H9 (cell line): Measurements from ENCODE around the gene PRDM8. TPM values are rescaled to one million over a fixed set of nuclear protein-coding genes. Genes with fewer than 3 reads are reported as not detected.
A peak's percentile ranks its signal among the peaks of the same experiment; 100 is the strongest.

Experiments used
- DNase-seq: peaks from one replicate; pipeline ENCODE4 v3.0.0-alpha.2; 2017
- H2AFZ ChIP-seq: one replicate; pipeline ENCODE4 v1.6.1; 2013; ENCODE audit warnings: mild to moderate bottlenecking, low read length, control low read depth, moderate library complexity
- H2AK5ac ChIP-seq: 2 replicates; pipeline ENCODE4 v1.6.1; 2013; ENCODE audit warnings: low read length, control low read depth, mixed read lengths; ENCODE audit not compliant: insufficient read length
- H2BK120ac ChIP-seq: one replicate; pipeline ENCODE4 v1.6.1; 2013; ENCODE audit warnings: low read depth, mild to moderate bottlenecking, low read length, control low read depth, inconsistent platforms; ENCODE audit not compliant: poor library complexity, severe bottlenecking
- H2BK12ac ChIP-seq: 2 replicates; pipeline ENCODE4 v1.6.1; 2013; ENCODE audit warnings: low read length, control low read depth, mixed read lengths, low read depth; ENCODE audit not compliant: insufficient read length
- H2BK15ac ChIP-seq: 2 replicates; pipeline ENCODE4 v1.6.1; 2013; ENCODE audit warnings: low read depth, low read length, control low read depth
- H2BK20ac ChIP-seq: one replicate; pipeline ENCODE4 v1.6.1; 2013; ENCODE audit warnings: low read depth, mild to moderate bottlenecking, low read length, control low read depth, inconsistent platforms; ENCODE audit not compliant: poor library complexity, severe bottlenecking
- H2BK5ac ChIP-seq: 2 replicates; pipeline ENCODE4 v1.6.1; 2013; ENCODE audit warnings: low read length, control low read depth, mixed read lengths; ENCODE audit not compliant: insufficient read length
- H3K14ac ChIP-seq: 2 replicates; pipeline ENCODE4 v1.6.1; 2013; ENCODE audit warnings: low read length, control low read depth; ENCODE audit not compliant: insufficient read depth
- H3K18ac ChIP-seq: 2 replicates; pipeline ENCODE4 v1.6.1; 2013; ENCODE audit warnings: low read depth, mild to moderate bottlenecking, mixed read lengths, low read length, control low read depth; ENCODE audit not compliant: insufficient read length
- H3K23ac ChIP-seq: 2 replicates; pipeline ENCODE4 v1.6.1; 2013; ENCODE audit warnings: low read length, control low read depth, mixed read lengths, low read depth; ENCODE audit not compliant: insufficient read length
- H3K23me2 ChIP-seq: 2 replicates; pipeline ENCODE4 v1.6.1; 2013; ENCODE audit warnings: low read depth, mild to moderate bottlenecking, mixed read lengths, low read length, control low read depth; ENCODE audit not compliant: insufficient read length, poor library complexity, severe bottlenecking
- H3K27ac ChIP-seq: 2 replicates; pipeline ENCODE4 v1.5.1; 2013; ENCODE audit warnings: low read length, control low read depth, mixed read lengths, low read depth; ENCODE audit not compliant: insufficient read length
- H3K27me3 ChIP-seq: 2 replicates; pipeline ENCODE4 v1.6.1; 2013; ENCODE audit warnings: low read length, control low read depth, inconsistent platforms; ENCODE audit not compliant: insufficient read depth
- H3K4ac ChIP-seq: 2 replicates; pipeline ENCODE4 v1.6.1; 2013; ENCODE audit warnings: low read depth, mild to moderate bottlenecking, control low read depth, inconsistent platforms, low read length, moderate library complexity
- H3K4me1 ChIP-seq: 2 replicates; pipeline ENCODE4 v1.6.1; 2013; ENCODE audit warnings: low read length, control low read depth, inconsistent platforms; ENCODE audit not compliant: insufficient read depth
- H3K4me2 ChIP-seq: 2 replicates; pipeline ENCODE4 v1.6.1; 2013; ENCODE audit warnings: low read length, control low read depth, mixed read lengths; ENCODE audit not compliant: insufficient read length, insufficient read depth
- H3K56ac ChIP-seq: 2 replicates; pipeline ENCODE4 v1.6.1; 2013; ENCODE audit warnings: low read depth, mild to moderate bottlenecking, mixed read lengths, low read length, control low read depth; ENCODE audit not compliant: insufficient read length
- H3K79me1 ChIP-seq: 2 replicates; pipeline ENCODE4 v1.6.1; 2013; ENCODE audit warnings: low read depth, mild to moderate bottlenecking, moderate library complexity, low read length, control low read depth, inconsistent platforms; ENCODE audit not compliant: insufficient read depth, poor library complexity, severe bottlenecking
- H3K79me2 ChIP-seq: 2 replicates; pipeline ENCODE4 v1.6.1; 2013; ENCODE audit warnings: low read length, control low read depth, inconsistent platforms; ENCODE audit not compliant: insufficient read depth
- H3K9ac ChIP-seq: 2 replicates; pipeline ENCODE4 v1.6.1; 2013; ENCODE audit warnings: low read length, control low read depth, mixed read lengths; ENCODE audit not compliant: insufficient read length; ENCODE audit errors: extremely low read depth
- H3K9me3 ChIP-seq: one replicate; pipeline ENCODE4 v1.6.1; 2013; ENCODE audit warnings: low read depth, low read length, inconsistent platforms; ENCODE audit not compliant: control insufficient read depth
- H3T11ph ChIP-seq: one replicate; pipeline ENCODE4 v1.6.1; 2013; ENCODE audit warnings: mild to moderate bottlenecking, low read length, control low read depth, inconsistent platforms
- H4K20me1 ChIP-seq: one replicate; pipeline ENCODE4 v1.6.1; 2013; ENCODE audit not compliant: control insufficient read depth, insufficient read length, insufficient read depth
- H4K5ac ChIP-seq: 2 replicates; pipeline ENCODE4 v1.6.1; 2013; ENCODE audit warnings: low read depth, mild to moderate bottlenecking, mixed read lengths, low read length, control low read depth; ENCODE audit not compliant: insufficient read length
- H4K8ac ChIP-seq: replicated peaks from 2 replicates; pipeline ENCODE4 v1.6.1; 2013; ENCODE audit warnings: low read length, control low read depth, mixed read lengths, low read depth; ENCODE audit not compliant: insufficient read length
- H4K91ac ChIP-seq: 2 replicates; pipeline ENCODE4 v1.6.1; 2013; ENCODE audit warnings: low read depth, mild to moderate bottlenecking, moderate library complexity, mixed read lengths, low read length, control low read depth; ENCODE audit not compliant: insufficient read length
- H3K27ac Mint-ChIP-seq, 3 experiments: 2 replicates in 2 of 3; 3 replicates in 1 of 3; pipeline ENCODE4 v1.8.0; 2020 to 2021; ENCODE audit warnings: mixed read lengths in 3 of 3, mild to moderate bottlenecking in 1 of 3, moderate library complexity in 1 of 3
- H3K27me3 Mint-ChIP-seq: 2 replicates; pipeline ENCODE4 v1.8.0; 2021; ENCODE audit warnings: low read depth, mild to moderate bottlenecking, moderate library complexity, mixed read lengths
- H3K36me3 Mint-ChIP-seq, 3 experiments: 2 replicates in 2 of 3; 3 replicates in 1 of 3; pipeline ENCODE4 v1.8.0; 2020 to 2021; ENCODE audit warnings: low read depth in 3 of 3, mixed read lengths in 3 of 3; ENCODE audit not compliant: insufficient read depth in 1 of 3
- H3K4me1 Mint-ChIP-seq, 2 experiments: 2 replicates each; pipeline ENCODE4 v1.8.0; 2020; ENCODE audit warnings: mixed read lengths in 2 of 2
- H3K4me3 Mint-ChIP-seq, 2 experiments: 2 replicates in 1 of 2; 3 replicates in 1 of 2; pipeline ENCODE4 v1.8.0; 2020 to 2021; ENCODE audit warnings: mild to moderate bottlenecking in 2 of 2, mixed read lengths in 2 of 2, moderate library complexity in 1 of 2
- H3K9me3 Mint-ChIP-seq, 2 experiments: 2 replicates in 1 of 2; 3 replicates in 1 of 2; pipeline ENCODE4 v1.8.0; 2020; ENCODE audit warnings: mild to moderate bottlenecking in 2 of 2, mixed read lengths in 2 of 2, moderate library complexity in 1 of 2
- CTCF ChIP-seq: fragments of 200-600 bp; sonication (generic); conservative IDR thresholded peaks from 3 replicates; pipeline ENCODE4 v1.8.0; 2021; ENCODE audit warnings: antibody characterized with exemption, mild to moderate bottlenecking
- WGBS: extraction: QIAGEN DNeasy Blood & Tissue Kit; methylation state at CpG from one replicate; pipeline ENCODE4 v1.1.7; 2013; ENCODE audit warnings: missing lambda C conversion rate, low lambda C conversion rate, mixed read lengths; ENCODE audit not compliant: insufficient read length; ENCODE audit errors: extremely low coverage; 5-methylcytosine and 5-hydroxymethylcytosine counted together
- total RNA-seq: library from RNA; stranded (reverse); gene quantifications from 2 replicates; pipeline ENCODE4 v1.2.1, GENCODE V29; 2021

PRDM8 gene
- total RNA-seq, 1 experiment from 2014 or later, result not detected

DNA sequence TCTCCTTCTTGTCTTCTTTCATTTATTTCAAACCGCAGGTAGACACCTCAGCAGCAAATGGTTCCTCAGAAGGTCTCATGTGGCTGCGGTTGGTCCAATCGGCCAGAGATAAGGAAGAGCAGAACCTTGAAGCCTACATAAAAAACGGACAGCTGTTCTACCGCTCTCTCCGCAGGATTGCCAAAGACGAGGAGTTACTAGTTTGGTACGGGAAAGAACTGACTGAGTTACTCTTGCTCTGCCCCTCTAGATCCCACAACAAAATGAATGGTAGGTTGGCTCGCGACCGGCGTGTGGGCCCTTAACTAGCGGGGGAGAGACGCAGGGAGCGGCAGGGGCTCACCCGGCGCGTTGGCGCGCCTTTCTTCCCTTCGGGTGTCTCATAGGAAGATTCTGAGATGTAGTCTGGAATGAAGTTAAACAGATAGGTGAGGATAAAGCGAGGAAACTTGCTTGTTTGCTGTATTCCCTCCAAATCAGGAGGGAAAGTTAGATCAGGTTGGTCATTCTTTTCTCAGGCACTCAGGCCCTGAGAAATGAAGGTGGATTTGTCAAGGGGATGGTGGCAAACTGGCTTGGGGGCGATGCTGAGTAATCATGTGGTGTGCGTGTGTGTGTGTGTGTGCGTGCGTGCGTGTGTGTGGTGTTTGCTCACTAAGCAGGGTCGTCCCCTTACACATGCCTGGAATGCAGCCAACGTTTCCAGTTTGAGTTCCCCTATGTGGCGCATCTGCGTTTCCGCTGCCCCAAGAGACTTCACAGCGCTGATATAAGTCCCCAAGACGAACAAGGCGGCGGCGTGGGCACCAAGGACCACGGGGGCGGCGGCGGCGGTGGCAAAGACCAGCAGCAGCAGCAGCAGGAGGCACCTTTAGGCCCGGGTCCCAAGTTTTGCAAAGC lies 4.2 kb downstream of the PRDM8 start:
- Histone ChIP-seq H3K9me3 (no peaks in the 10 kb centered on the region), H2AK5ac (no peak overlapping the region), H4K91ac (no peak overlapping the region), H3K18ac (no peak overlapping the region), H3K4me1 (peaks cover 2% of the 10 kb centered on the region; the same call in 1 of the 2 replicates), H4K8ac (no peak overlapping the region), H4K20me1 (peaks cover 3% of the 10 kb centered on the region), H3K4me2 (peak overlapping the region; percentile 52), H3K27ac (no peak overlapping the region), H3K14ac (no peak overlapping the region), H3K23ac (no peak overlapping the region), H2BK120ac (no peak overlapping the region), H2AFZ (no peak overlapping the region), H2BK20ac (no peak overlapping the region), H3K79me1 (no peaks in the 10 kb centered on the region), H3K4ac (no peak overlapping the region), H4K5ac (no peak overlapping the region), H2BK5ac (no peak overlapping the region), H3K23me2 (peaks cover 9% of the 10 kb centered on the region), H3K56ac (no peak overlapping the region), H2BK12ac (no peak overlapping the region), H3K9ac (no peak overlapping the region), H3K79me2 (no peaks in the 10 kb centered on the region), H2BK15ac (no peak overlapping the region), H3T11ph (no peak overlapping the region), H3K27me3 (peaks cover 86% of the 10 kb centered on the region)
- H3K4me1 Mint-ChIP-seq, result peaks cover 15 to 32% of the 10 kb centered on the region in 2 experiments
- peaks cover 96% of the 10 kb centered on the region for H3K27me3 Mint-ChIP-seq
- peak overlapping the region; percentile 35 to 76; a peak in 4 of 5 replicates for H3K4me3 Mint-ChIP-seq
- H3K36me3 Mint-ChIP-seq, result no peaks in the 10 kb centered on the region
- peak overlapping the region in 1 of 3 experiments; percentile 94; a peak in 1 of 7 replicates for H3K27ac Mint-ChIP-seq
- TF ChIP-seq CTCF, result no peak
- no peak for DNase-seq
- peaks cover 3 to 15% of the 10 kb centered on the region in 2 experiments for H3K9me3 Mint-ChIP-seq
- WGBS, result no CpG with 5 or more reads among the region's 43 CpGs
